ENCODE measurements around the gene ANK2.

The ANK2 gene

GRCh38 chr4:113419631-113420030 is 370.2 kb downstream of the ANK2 start:
- no peak for TF ChIP-seq CTCF (conservative IDR thresholded peaks at IDR 0.05; ENCODE audit: low read depth, low read length)
- Histone ChIP-seq H3K27me3 (ENCODE audit: insufficient read depth, low read depth) (no peaks in the 10 kb centered on the region), H3K4me3 (IDR thresholded peaks at IDR 0.05; ENCODE audit: insufficient read depth, low read depth, low read length) (no peak overlapping the region), H3K27ac (no peak overlapping the region), H4K20me1 (ENCODE audit: insufficient read depth) (no peaks in the 10 kb centered on the region), H3K4me2 (no peak overlapping the region), H3K79me2 (ENCODE audit: insufficient read depth, low read depth) (no peaks in the 10 kb centered on the region), H2AFZ (ENCODE audit: low read depth) (no peak overlapping the region), H3K36me3 (ENCODE audit: insufficient read depth) (no peaks in the 10 kb centered on the region), H3K4me1 (ENCODE audit: low read depth, poor library complexity, severe bottlenecking) (no peaks in the 10 kb centered on the region), H3K9ac (no peak overlapping the region)

GRCh38 chr4:113420938-113421337 is 371.5 kb downstream of the ANK2 start:
- TF ChIP-seq CTCF (conservative IDR thresholded peaks at IDR 0.05; ENCODE audit: low read depth, low read length) = no peak
- H2AFZ ChIP-seq (ENCODE audit: low read depth) = no peak overlapping the region

GRCh38 chr4:113423631-113424030 is 374.2 kb downstream of the ANK2 start:
- no peak for TF ChIP-seq CTCF (conservative IDR thresholded peaks at IDR 0.05; ENCODE audit: low read depth, low read length)

More at GRCh38 chr4:113420938-113421337, 371.5 kb downstream of the ANK2 start:
- H3K36me3 ChIP-seq (ENCODE audit: insufficient read depth) = no peaks in the 10 kb centered on the region
- H3K27ac ChIP-seq = no peak overlapping the region
- no peaks in the 10 kb centered on the region for H3K4me1 ChIP-seq (ENCODE audit: low read depth, poor library complexity, severe bottlenecking)
- H4K20me1 ChIP-seq (ENCODE audit: insufficient read depth) = no peaks in the 10 kb centered on the region
- H3K9ac ChIP-seq = no peak overlapping the region
- no peaks in the 10 kb centered on the region for H3K79me2 ChIP-seq (ENCODE audit: insufficient read depth, low read depth)
- H3K27me3 ChIP-seq (ENCODE audit: insufficient read depth, low read depth) = no peaks in the 10 kb centered on the region
- no peak overlapping the region for H3K4me3 ChIP-seq (IDR thresholded peaks at IDR 0.05; ENCODE audit: insufficient read depth, low read depth, low read length)
- H3K4me2 ChIP-seq = no peak overlapping the region

GRCh38 chr4:113433116-113433515 is 383.7 kb downstream of the ANK2 start:
- no peaks in the 10 kb centered on the region for H3K79me2 ChIP-seq (ENCODE audit: insufficient read depth, low read depth)
- H3K27me3 ChIP-seq (ENCODE audit: insufficient read depth, low read depth) = no peaks in the 10 kb centered on the region
- H3K9ac ChIP-seq = no peak overlapping the region
- H4K20me1 ChIP-seq (ENCODE audit: insufficient read depth) = no peaks in the 10 kb centered on the region
- no peak overlapping the region for H3K4me2 ChIP-seq
- no peak for TF ChIP-seq CTCF (conservative IDR thresholded peaks at IDR 0.05; ENCODE audit: low read depth, low read length)
- H3K4me3 ChIP-seq (IDR thresholded peaks at IDR 0.05; ENCODE audit: insufficient read depth, low read depth, low read length) = no peak overlapping the region
- H2AFZ ChIP-seq (ENCODE audit: low read depth) = no peak overlapping the region
- H3K27ac ChIP-seq = no peak overlapping the region
- H3K4me1 ChIP-seq (ENCODE audit: low read depth, poor library complexity, severe bottlenecking) = no peaks in the 10 kb centered on the region
- no peaks in the 10 kb centered on the region for H3K36me3 ChIP-seq (ENCODE audit: insufficient read depth)

More at GRCh38 chr4:113423631-113424030, 374.2 kb downstream of the ANK2 start:
- no peak overlapping the region for H2AFZ ChIP-seq (ENCODE audit: low read depth)
- H3K79me2 ChIP-seq (ENCODE audit: insufficient read depth, low read depth) = no peaks in the 10 kb centered on the region
- no peaks in the 10 kb centered on the region for H3K36me3 ChIP-seq (ENCODE audit: insufficient read depth)
- no peak overlapping the region for H3K9ac ChIP-seq
- H3K4me2 ChIP-seq = no peak overlapping the region
- no peaks in the 10 kb centered on the region for H4K20me1 ChIP-seq (ENCODE audit: insufficient read depth)
- H3K27me3 ChIP-seq (ENCODE audit: insufficient read depth, low read depth) = no peaks in the 10 kb centered on the region
- H3K4me3 ChIP-seq (IDR thresholded peaks at IDR 0.05; ENCODE audit: insufficient read depth, low read depth, low read length) = no peak overlapping the region
- no peaks in the 10 kb centered on the region for H3K4me1 ChIP-seq (ENCODE audit: low read depth, poor library complexity, severe bottlenecking)
- no peak overlapping the region for H3K27ac ChIP-seq
